Duodenal mucosa (tissue), 2 donors: ENCODE measurements around the gene HSF5.

Source experiments
- H3K27ac ChIP-seq: one replicate; pipeline ENCODE4 v1.7.0; 2013; ENCODE audit warnings: low read depth, low read length
- H3K27me3 ChIP-seq, 2 donors: one replicate each; pipeline ENCODE4 v1.7.0; 2013; ENCODE audit warnings: low read length in 2 of 2, control low read depth in 1 of 2; ENCODE audit not compliant: insufficient read depth in 2 of 2, control insufficient read depth in 1 of 2
- H3K36me3 ChIP-seq, 2 donors: one replicate each; pipeline ENCODE4 v1.7.0; 2013; ENCODE audit warnings: low read length in 2 of 2, control low read depth in 1 of 2; ENCODE audit not compliant: insufficient read depth in 2 of 2, control insufficient read depth in 1 of 2
- H3K4me1 ChIP-seq, 2 donors: one replicate each; pipeline ENCODE4 v1.7.0; 2013; ENCODE audit warnings: low read length in 2 of 2, control low read depth in 1 of 2; ENCODE audit not compliant: insufficient read depth in 2 of 2, control insufficient read depth in 1 of 2
- H3K4me3 ChIP-seq, 2 donors: one replicate each; pipeline ENCODE4 v1.7.0; 2013; ENCODE audit warnings: low read length in 2 of 2, low read depth in 1 of 2
- H3K9ac ChIP-seq, 2 donors: one replicate each; pipeline ENCODE4 v1.7.0; 2013; ENCODE audit warnings: low read length in 2 of 2, low read depth in 1 of 2
- H3K9me3 ChIP-seq, 2 donors: one replicate each; pipeline ENCODE4 v1.7.0; 2013; ENCODE audit warnings: low read length in 2 of 2, control low read depth in 1 of 2; ENCODE audit not compliant: control insufficient read depth in 1 of 2

The HSF5 gene, protein sequence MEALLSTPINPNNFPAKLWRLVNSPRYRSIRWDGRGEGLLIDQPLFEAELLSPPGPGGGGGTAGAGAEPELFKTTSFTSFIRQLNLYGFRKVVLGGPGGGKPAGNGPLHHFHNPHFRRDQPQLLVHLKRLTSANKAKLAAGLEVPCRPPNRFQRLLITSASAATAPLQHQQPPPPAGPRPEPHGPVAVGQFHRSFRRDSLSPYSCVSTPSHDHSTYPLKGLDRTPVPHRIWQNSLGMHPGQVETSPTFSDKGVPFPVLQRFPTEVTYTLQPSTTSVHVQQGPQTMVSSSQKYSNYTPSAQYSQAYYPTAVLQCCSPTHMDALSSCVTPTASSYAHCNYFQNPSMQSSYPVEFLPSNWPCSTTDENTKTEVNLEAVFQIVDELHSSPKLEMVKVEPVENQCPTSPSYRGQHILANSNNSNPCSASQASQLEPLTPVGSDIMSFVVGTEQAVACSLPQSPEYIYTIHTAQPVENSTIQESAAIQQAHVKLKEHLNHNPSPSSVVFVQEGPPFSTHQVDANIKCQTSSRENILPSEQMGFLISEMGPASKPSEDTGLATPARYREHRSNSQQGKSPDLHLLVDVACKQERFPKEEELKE

DNA sequence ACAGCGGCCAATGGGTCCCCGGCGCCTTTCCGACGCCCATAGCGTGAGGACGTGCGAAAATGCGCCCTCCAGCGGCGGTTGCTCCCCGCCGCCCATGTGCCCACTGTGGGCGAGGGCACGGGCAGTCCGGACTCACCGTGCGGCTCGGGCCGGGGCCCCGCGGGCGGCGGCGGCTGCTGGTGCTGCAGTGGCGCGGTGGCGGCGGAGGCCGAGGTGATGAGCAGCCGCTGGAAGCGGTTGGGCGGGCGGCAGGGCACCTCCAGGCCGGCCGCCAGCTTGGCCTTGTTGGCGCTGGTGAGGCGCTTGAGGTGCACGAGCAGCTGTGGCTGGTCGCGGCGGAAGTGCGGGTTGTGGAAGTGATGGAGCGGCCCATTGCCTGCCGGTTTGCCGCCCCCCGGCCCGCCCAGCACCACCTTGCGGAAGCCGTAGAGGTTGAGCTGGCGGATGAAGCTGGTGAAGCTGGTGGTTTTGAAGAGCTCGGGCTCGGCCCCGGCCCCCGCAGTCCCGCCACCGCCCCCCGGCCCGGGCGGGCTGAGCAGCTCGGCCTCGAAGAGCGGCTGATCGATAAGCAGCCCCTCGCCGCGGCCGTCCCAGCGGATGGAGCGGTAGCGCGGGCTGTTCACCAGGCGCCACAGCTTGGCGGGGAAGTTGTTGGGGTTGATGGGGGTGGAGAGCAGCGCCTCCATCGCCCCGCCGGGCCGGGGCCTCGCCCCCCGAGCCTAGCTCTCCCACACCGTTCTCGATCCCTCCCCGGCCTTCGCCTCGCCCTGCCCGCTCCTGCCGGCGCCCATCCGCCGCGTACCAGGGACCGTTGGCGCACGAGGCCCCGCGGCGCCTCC is at the start of gene HSF5:
HSF5 (minus strand) TSS at position 820 of the 839 bp plus-strand sequence; CDS start at position 686, 134 bp downstream.
- Histone ChIP-seq H3K9ac (no peak within 1 kb of the TSS), H3K27me3 (no peaks in the 10 kb centered on the region), H3K36me3 (peaks cover 20 to 41% of the 10 kb centered on the region in 2 donors), H3K27ac (no peak within 1 kb of the TSS), H3K9me3 (no peaks in the 10 kb centered on the region), H3K4me3 (no peak within 1 kb of the TSS), H3K4me1 (no peaks in the 10 kb centered on the region)

- H3K27me3 ChIP-seq, result peaks cover 5 to 10% of the 10 kb centered on the region in 2 donors
- peaks cover 4 to 12% of the 10 kb centered on the region in 2 donors for H3K4me1 ChIP-seq
- H3K27ac ChIP-seq, result no peak overlapping the region
- no peak overlapping the region for H3K4me3 ChIP-seq
- no peaks in the 10 kb centered on the region for H3K9me3 ChIP-seq
- no peak overlapping the region for H3K9ac ChIP-seq
- no peaks in the 10 kb centered on the region for H3K36me3 ChIP-seq
Observed at GRCh38 chr17:58537266-58537665, 49.1 kb upstream of the HSF5 start.

DNA sequence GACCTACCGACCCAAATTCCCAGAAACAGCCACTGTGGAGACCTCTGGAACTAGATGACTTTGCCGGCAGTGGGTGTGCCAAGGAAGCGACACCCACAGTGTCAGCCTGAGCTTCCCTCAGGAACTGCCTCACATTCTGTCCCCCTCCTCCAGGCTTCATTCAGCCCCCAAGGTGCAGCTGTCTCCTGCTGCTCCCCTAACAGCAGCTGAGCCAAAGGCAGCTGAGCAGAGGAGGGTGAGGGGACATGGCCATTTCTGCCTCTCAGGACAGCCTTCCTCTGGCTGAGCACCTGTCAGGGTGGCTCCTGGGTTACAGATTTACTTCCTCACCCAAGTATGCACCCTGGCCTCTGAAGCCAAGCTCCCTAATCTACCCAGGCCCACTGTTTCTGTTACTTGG is 48.3 kb upstream of the HSF5 start:
- no peak overlapping the region for H3K27ac ChIP-seq
- peaks cover 8 to 11% of the 10 kb centered on the region in 2 donors for H3K27me3 ChIP-seq
- no peaks in the 10 kb centered on the region for H3K9me3 ChIP-seq
- peaks cover 8 to 14% of the 10 kb centered on the region in 2 donors for H3K4me1 ChIP-seq
- no peak overlapping the region for H3K9ac ChIP-seq
- no peak overlapping the region for H3K4me3 ChIP-seq
- no peaks in the 10 kb centered on the region for H3K36me3 ChIP-seq

- H3K4me3 ChIP-seq, result no peak overlapping the region
- H3K27ac ChIP-seq, result no peak overlapping the region
- H3K9ac ChIP-seq, result no peak overlapping the region
- no peaks in the 10 kb centered on the region for H3K36me3 ChIP-seq
- H3K9me3 ChIP-seq, result no peaks in the 10 kb centered on the region
- peaks cover 11 to 19% of the 10 kb centered on the region in 2 donors for H3K4me1 ChIP-seq
- peaks cover 8 to 11% of the 10 kb centered on the region in 2 donors for H3K27me3 ChIP-seq
Observed at GRCh38 chr17:58535431-58535830, 47.2 kb upstream of the HSF5 start.

DNA sequence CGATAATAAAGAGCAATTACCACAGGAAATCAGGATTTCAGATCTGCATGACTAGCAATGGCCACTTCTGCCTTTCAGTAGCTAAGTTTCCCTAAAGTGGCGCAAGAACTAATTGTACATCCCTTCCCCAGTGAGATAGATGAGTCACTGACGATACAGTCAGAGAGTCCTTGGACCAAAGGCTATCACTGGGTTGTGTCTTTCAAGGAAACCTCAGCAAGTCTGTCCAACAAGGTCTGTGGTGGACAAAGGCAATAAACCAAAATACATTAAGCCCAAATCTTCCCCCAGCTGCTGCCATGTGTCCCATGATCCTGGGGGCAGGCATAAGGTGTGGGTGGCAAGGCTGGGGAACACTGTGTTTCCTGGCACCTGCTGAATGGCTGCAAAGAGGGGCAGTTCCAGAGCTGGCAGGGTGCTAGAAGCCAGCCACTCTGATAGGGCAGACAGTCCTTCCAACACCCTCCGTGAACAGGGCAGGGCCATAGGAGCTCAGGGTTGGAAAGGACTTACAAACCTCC is 46.8 kb upstream of the HSF5 start:
- H3K4me1 ChIP-seq, result peaks cover 11 to 19% of the 10 kb centered on the region in 2 donors
- H3K4me3 ChIP-seq, result no peak overlapping the region
- no peaks in the 10 kb centered on the region for H3K9me3 ChIP-seq
- H3K9ac ChIP-seq, result no peak overlapping the region
- H3K27me3 ChIP-seq, result peaks cover 8 to 11% of the 10 kb centered on the region in 2 donors
- no peaks in the 10 kb centered on the region for H3K36me3 ChIP-seq
- H3K27ac ChIP-seq, result no peak overlapping the region

GRCh38 chr17:58534331-58534730 is 46.1 kb upstream of the HSF5 start:
- Histone ChIP-seq H3K4me1 (peaks cover 11 to 19% of the 10 kb centered on the region in 2 donors), H3K9me3 (no peaks in the 10 kb centered on the region), H3K36me3 (no peaks in the 10 kb centered on the region), H3K4me3 (no peak overlapping the region), H3K27me3 (peaks cover 8 to 11% of the 10 kb centered on the region in 2 donors), H3K9ac (no peak overlapping the region), H3K27ac (no peak overlapping the region)

GRCh38 chr17:58533616-58534188 is 45.5 kb upstream of the HSF5 start:
- Histone ChIP-seq H3K4me3 (no peak overlapping the region), H3K9me3 (no peaks in the 10 kb centered on the region), H3K27ac (no peak overlapping the region), H3K4me1 (peaks cover 11 to 19% of the 10 kb centered on the region in 2 donors), H3K9ac (no peak overlapping the region), H3K27me3 (peaks cover 8 to 11% of the 10 kb centered on the region in 2 donors), H3K36me3 (no peaks in the 10 kb centered on the region)

DNA sequence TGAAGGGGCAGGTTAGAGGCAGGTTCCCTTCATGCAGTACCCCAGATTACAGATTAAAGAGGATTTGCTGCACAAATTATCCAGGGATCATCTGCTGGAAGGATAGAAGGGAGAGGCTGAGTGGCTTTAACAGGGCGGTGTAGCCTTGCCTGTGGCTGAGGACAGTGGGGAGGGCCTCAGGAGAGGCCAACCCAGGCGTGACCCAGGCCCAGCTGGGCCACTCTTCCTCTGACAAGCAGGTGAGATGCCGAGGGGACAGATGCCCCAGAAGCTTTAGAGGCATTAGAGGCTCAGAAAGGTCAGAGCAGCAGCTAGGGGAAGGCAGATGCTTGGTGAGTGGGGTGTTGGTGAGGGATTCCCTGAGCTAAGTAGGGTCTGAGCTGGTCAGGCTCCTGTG is 44.3 kb upstream of the HSF5 start:
- Histone ChIP-seq H3K9me3 (no peaks in the 10 kb centered on the region), H3K27ac (no peak overlapping the region), H3K4me3 (peak overlapping the region; percentile 55 to 68), H3K36me3 (no peaks in the 10 kb centered on the region), H3K27me3 (peaks cover 8 to 11% of the 10 kb centered on the region in 2 donors), H3K4me1 (peaks cover 16 to 19% of the 10 kb centered on the region in 2 donors), H3K9ac (peak overlapping the region in 1 of 2 donors; percentile 2)

DNA sequence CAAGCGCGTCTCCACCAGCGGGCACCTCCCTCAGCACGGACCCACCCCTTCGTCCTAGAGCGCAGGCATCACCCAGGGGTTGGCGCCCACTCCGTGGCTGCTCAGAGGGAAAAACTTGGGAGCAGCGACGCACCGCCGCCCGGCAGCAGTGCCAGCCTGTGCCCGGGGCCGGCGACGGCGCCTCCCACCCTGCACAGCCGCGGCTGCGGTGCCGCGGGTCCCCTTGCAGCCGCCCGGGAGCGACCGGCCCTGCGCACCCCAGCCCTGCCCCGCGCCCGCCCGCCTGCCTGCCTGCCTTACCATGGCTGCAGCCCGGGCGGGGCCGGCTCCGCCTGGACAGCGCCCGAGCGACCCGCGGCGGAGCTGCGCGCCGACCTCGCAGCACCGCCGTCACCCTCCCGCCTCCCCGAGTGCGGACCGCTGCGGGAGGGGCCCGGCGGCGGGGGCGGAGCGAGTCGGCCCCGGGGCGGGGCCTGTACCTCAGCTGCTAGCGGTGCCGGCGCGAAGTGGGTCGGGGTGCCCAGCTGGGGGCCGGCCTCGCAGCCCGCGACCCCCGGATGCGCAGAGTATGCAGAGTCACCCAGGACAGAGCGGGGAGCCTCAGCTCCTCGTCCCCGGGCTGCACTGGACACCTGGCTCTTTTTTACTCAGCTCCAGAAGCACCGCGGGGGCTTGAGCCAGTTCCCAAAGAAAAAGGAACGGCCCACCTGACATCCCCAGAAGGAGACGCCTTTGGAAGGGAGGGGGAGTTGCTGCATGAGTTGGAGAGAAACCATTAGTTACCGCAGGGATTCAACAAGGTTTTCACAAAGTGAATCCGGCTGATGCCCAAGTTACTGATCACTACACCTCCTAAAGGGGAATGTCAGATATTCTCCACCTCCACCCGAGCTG is 43.7 kb upstream of the HSF5 start:
- H3K36me3 ChIP-seq, result no peaks in the 10 kb centered on the region
- H3K4me3 ChIP-seq, result peak overlapping the region; percentile 55 to 68
- peaks cover 8 to 11% of the 10 kb centered on the region in 2 donors for H3K27me3 ChIP-seq
- no peaks in the 10 kb centered on the region for H3K9me3 ChIP-seq
- no peak overlapping the region for H3K27ac ChIP-seq
- peaks cover 16 to 19% of the 10 kb centered on the region in 2 donors for H3K4me1 ChIP-seq
- peak overlapping the region; percentile 8 to 38 for H3K9ac ChIP-seq
